ENCODE data around the gene ATG5.

DNA sequence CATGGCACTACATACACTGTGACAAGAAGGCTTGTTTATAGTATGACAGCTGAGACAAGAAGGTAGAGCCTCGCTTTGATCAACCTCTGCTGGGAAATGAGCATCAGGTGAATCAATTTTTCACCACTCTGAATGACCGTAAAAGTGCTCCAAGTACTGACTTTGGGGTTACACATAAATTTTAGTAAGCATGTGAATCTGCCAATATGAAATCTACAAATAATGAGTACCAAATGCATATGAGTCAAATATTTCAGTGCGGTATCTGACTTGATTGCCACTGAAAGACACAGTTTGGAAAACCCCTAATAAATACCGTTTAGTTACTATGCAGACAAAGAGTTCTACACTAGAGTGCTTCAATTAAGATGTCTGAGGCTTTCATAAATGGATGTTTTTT is 77.8 kb downstream of the ATG5 start:
- TF ChIP-seq, protein P1, sequence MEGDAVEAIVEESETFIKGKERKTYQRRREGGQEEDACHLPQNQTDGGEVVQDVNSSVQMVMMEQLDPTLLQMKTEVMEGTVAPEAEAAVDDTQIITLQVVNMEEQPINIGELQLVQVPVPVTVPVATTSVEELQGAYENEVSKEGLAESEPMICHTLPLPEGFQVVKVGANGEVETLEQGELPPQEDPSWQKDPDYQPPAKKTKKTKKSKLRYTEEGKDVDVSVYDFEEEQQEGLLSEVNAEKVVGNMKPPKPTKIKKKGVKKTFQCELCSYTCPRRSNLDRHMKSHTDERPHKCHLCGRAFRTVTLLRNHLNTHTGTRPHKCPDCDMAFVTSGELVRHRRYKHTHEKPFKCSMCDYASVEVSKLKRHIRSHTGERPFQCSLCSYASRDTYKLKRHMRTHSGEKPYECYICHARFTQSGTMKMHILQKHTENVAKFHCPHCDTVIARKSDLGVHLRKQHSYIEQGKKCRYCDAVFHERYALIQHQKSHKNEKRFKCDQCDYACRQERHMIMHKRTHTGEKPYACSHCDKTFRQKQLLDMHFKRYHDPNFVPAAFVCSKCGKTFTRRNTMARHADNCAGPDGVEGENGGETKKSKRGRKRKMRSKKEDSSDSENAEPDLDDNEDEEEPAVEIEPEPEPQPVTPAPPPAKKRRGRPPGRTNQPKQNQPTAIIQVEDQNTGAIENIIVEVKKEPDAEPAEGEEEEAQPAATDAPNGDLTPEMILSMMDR (IDR thresholded peaks at IDR 0.05; ENCODE audit: poor library complexity, severe bottlenecking), result no peak
- TF ChIP-seq MXI1 (conservative IDR thresholded peaks at IDR 0.05; ENCODE audit: poor library complexity, severe bottlenecking) (no peak), POLR2AphosphoS5 (IDR thresholded peaks at IDR 0.05) (no peak), RAD21 (conservative IDR thresholded peaks at IDR 0.05) (no peak), TAF1 (IDR thresholded peaks at IDR 0.05; ENCODE audit: low read depth) (no peak)
- TF ChIP-seq, protein P2, sequence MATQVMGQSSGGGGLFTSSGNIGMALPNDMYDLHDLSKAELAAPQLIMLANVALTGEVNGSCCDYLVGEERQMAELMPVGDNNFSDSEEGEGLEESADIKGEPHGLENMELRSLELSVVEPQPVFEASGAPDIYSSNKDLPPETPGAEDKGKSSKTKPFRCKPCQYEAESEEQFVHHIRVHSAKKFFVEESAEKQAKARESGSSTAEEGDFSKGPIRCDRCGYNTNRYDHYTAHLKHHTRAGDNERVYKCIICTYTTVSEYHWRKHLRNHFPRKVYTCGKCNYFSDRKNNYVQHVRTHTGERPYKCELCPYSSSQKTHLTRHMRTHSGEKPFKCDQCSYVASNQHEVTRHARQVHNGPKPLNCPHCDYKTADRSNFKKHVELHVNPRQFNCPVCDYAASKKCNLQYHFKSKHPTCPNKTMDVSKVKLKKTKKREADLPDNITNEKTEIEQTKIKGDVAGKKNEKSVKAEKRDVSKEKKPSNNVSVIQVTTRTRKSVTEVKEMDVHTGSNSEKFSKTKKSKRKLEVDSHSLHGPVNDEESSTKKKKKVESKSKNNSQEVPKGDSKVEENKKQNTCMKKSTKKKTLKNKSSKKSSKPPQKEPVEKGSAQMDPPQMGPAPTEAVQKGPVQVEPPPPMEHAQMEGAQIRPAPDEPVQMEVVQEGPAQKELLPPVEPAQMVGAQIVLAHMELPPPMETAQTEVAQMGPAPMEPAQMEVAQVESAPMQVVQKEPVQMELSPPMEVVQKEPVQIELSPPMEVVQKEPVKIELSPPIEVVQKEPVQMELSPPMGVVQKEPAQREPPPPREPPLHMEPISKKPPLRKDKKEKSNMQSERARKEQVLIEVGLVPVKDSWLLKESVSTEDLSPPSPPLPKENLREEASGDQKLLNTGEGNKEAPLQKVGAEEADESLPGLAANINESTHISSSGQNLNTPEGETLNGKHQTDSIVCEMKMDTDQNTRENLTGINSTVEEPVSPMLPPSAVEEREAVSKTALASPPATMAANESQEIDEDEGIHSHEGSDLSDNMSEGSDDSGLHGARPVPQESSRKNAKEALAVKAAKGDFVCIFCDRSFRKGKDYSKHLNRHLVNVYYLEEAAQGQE (IDR thresholded peaks at IDR 0.05; ENCODE audit: borderline replicate concordance), result no peak

Measured in neural cell (in vitro differentiated cells).